ENCODE measurements around the gene TK2.
"Not testable (repeated sequence)": the region's sequence is repeated elsewhere in the genome, so short reads cannot be mapped to it uniquely, and the experiment has no call there.

Gene TK2

GRCh38 chr16:66520406-66521170, 29.3 kb downstream of the TK2 start:
- DNase-seq (ENCODE audit: low read depth in 2 of 2) = no peak

- DNase-seq (ENCODE audit: low read depth in 2 of 2) = no peak
Measured at GRCh38 chr16:66519482-66520373, 30.2 kb downstream of the TK2 start.

GRCh38 chr16:66517586-66518263, 32.2 kb downstream of the TK2 start:
- DNase-seq (ENCODE audit: low read depth in 2 of 2) = no peak

GRCh38 chr16:66516808-66517585, 32.9 kb downstream of the TK2 start:
- DNase-seq (ENCODE audit: low read depth in 2 of 2) = peak; percentile 71 to 78

- no peak for DNase-seq (ENCODE audit: low read depth in 2 of 2)
Measured at GRCh38 chr16:66516509-66516807, 33.5 kb downstream of the TK2 start.

- no peak for DNase-seq (ENCODE audit: low read depth in 2 of 2)
Measured at GRCh38 chr16:66515596-66516508, 34.1 kb downstream of the TK2 start.

GRCh38 chr16:66514980-66515595, 34.8 kb downstream of the TK2 start:
- DNase-seq (ENCODE audit: low read depth in 2 of 2) = not testable (repeated sequence)

- DNase-seq (ENCODE audit: low read depth in 2 of 2) = not testable (repeated sequence)
Measured at GRCh38 chr16:66514391-66514790, 35.5 kb downstream of the TK2 start.

- no peak for DNase-seq (ENCODE audit: low read depth in 2 of 2)
Measured at GRCh38 chr16:66513111-66513723, 36.7 kb downstream of the TK2 start.

GRCh38 chr16:66512272-66513110, 37.4 kb downstream of the TK2 start:
- no peak for DNase-seq (ENCODE audit: low read depth in 2 of 2)

- no peak for DNase-seq (ENCODE audit: low read depth in 2 of 2)
Measured at GRCh38 chr16:66511602-66512271, 38.2 kb downstream of the TK2 start.

GRCh38 chr16:66510711-66511601, 39.0 kb downstream of the TK2 start:
- DNase-seq (ENCODE audit: low read depth in 2 of 2) = no peak

- DNase-seq (ENCODE audit: low read depth in 2 of 2) = no peak
Measured at GRCh38 chr16:66510298-66510697, 39.6 kb downstream of the TK2 start.

- no peak for DNase-seq (ENCODE audit: low read depth in 2 of 2)
Measured at GRCh38 chr16:66509576-66509975, 40.3 kb downstream of the TK2 start.

GRCh38 chr16:66508914-66509496, 40.9 kb downstream of the TK2 start:
- DNase-seq (ENCODE audit: low read depth in 2 of 2) = no peak

GRCh38 chr16:66508248-66508913, 41.5 kb downstream of the TK2 start:
- DNase-seq (ENCODE audit: low read depth in 2 of 2) = no peak
